ENCODE measurements around the gene LAMTOR1. TPM values are rescaled to one million over a fixed set of nuclear protein-coding genes. Genes with fewer than 3 reads are reported as not detected.
A peak's percentile ranks its signal among the peaks of the same experiment; 100 is the strongest.

Gene LAMTOR1
- total RNA-seq, 1 donor from 2014 or later: 201 TPM

DNA sequence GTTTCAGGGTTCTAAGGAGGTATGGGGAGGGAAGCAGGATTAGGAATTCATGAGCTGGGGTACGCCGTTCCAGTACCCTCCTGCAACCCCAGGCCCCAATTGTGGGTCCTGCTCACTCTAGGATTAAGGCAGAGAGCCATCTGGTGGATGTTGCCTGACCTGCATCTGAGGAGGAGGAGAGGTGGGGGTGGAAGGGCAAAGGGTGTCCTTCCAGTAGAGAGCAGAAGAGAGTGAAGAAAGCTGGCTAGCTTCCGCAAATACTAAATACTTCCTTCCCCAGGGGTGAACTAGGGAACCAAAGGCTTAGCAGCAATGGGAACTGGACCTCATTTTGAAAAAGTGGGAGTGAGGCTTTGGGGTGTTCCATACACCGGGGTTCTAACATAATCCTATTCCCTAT is 11.8 kb downstream of the LAMTOR1 start:
- Histone ChIP-seq H3K4me3 (ENCODE audit: low read depth, low read length) (no peak overlapping the region), H3K36me3 (ENCODE audit: control insufficient read depth, insufficient read depth, low read length) (peaks cover 4% of the 10 kb centered on the region), H3K27me3 (ENCODE audit: control insufficient read depth, insufficient read depth, low read length) (no peaks in the 10 kb centered on the region)
- TF ChIP-seq, protein P1, sequence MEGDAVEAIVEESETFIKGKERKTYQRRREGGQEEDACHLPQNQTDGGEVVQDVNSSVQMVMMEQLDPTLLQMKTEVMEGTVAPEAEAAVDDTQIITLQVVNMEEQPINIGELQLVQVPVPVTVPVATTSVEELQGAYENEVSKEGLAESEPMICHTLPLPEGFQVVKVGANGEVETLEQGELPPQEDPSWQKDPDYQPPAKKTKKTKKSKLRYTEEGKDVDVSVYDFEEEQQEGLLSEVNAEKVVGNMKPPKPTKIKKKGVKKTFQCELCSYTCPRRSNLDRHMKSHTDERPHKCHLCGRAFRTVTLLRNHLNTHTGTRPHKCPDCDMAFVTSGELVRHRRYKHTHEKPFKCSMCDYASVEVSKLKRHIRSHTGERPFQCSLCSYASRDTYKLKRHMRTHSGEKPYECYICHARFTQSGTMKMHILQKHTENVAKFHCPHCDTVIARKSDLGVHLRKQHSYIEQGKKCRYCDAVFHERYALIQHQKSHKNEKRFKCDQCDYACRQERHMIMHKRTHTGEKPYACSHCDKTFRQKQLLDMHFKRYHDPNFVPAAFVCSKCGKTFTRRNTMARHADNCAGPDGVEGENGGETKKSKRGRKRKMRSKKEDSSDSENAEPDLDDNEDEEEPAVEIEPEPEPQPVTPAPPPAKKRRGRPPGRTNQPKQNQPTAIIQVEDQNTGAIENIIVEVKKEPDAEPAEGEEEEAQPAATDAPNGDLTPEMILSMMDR (IDR thresholded peaks at IDR 0.05; ENCODE audit: insufficient read depth, low read length, poor library complexity, severe bottlenecking): peak; percentile 86
- DNase-seq (ENCODE audit: low read depth): no peak

DNA sequence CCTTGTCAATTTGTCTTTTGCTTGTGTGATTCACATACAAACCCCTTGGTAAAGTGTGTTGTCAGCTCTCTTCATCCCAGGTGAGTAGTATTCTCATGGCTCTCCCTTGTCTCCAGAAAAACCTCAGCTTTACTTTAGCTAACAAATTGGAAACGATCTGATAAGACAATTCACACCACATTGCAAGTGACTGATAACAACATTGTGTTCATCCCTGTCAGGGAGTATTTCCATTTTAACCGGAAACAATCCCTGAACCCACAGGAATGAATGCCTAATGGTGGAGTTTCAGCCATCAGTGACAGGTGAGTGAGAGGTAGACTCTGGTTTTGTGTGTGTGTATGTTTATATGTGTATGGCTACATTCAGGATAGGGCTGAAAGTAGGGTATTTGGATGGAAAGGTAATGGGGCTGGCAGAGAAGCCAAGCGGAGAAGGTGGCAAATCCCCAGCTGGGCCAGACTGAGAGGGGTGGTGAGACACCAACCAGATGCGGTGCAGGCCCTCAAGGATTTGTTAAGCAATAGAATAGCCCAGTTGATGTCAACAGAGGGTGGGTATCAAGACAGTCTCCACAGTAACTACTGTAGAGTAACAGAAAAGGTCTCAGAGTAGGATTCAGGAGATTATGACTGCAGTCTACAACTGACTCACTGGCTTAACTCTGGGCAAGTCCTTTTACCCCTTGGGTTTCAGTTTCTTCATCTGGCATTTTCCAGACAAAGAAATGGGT is 14.9 kb downstream of the LAMTOR1 start:
- no peak for DNase-seq (ENCODE audit: low read depth)
- TF ChIP-seq, protein P1 (IDR thresholded peaks at IDR 0.05; ENCODE audit: insufficient read depth, low read length, poor library complexity, severe bottlenecking): no peak
- Histone ChIP-seq H3K27me3 (ENCODE audit: control insufficient read depth, insufficient read depth, low read length) (no peaks in the 10 kb centered on the region), H3K36me3 (ENCODE audit: control insufficient read depth, insufficient read depth, low read length) (no peaks in the 10 kb centered on the region), H3K4me3 (ENCODE audit: low read depth, low read length) (no peak overlapping the region)

DNA sequence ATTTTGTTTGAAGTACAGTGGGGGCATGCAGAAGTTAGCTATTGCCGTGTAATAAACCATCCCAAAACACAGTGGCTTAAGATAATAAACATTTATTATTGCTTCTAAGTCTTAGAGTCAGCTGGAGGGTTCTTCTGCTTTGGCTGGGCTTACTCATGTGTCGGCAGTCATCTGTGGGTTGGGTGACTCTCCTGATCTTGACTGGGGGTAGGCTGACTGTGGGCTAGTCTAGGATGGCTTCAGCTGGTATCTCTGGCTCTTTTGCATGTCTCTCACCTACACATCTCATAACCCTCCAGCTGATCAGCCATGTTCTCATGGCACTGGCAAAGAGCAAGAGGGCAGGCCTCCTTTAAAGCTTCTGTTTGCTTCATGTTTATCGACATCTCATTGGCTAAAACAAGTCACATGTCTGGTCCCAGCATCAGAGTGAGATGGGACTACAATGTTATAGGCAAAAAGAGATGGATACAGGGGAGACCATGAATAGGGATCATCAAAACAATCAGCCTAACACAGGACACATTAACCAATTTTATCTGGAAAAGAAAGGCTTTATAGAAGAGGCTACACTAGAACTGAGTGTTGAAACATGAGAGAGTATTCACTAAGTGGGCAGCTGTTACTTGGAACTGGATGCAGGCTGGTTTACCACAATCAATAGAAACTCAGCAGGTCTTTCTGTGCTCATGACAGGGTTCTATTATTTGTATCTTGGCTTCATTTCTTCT is 17.3 kb downstream of the LAMTOR1 start:
- no peaks in the 10 kb centered on the region for H3K27me3 ChIP-seq (ENCODE audit: control insufficient read depth, insufficient read depth, low read length)
- H3K36me3 ChIP-seq (ENCODE audit: control insufficient read depth, insufficient read depth, low read length): no peaks in the 10 kb centered on the region
- no peak overlapping the region for H3K4me3 ChIP-seq (ENCODE audit: low read depth, low read length)
- TF ChIP-seq, protein P1 (IDR thresholded peaks at IDR 0.05; ENCODE audit: insufficient read depth, low read length, poor library complexity, severe bottlenecking): no peak
- DNase-seq (ENCODE audit: low read depth): no peak

DNA sequence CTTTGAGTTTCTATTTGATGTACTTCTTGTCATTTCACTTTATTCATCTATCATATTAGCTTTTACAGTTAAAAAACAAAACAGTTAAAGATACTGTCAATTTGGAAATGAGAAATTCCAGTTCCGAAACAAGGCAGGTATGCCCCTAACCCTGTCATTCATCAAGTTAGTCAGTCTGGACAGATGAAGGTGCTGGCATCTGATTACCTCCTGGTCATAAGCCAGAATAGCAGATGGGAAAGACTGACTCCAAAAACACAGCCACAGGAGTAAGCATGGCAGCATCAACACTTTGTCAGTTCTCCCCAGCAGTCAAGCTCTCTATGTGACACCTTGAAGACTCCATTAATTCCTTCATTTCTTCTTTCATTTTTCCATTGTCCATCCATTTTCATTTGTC is 18.1 kb downstream of the LAMTOR1 start:
- H3K27me3 ChIP-seq (ENCODE audit: control insufficient read depth, insufficient read depth, low read length): no peaks in the 10 kb centered on the region
- no peak for DNase-seq (ENCODE audit: low read depth)
- no peaks in the 10 kb centered on the region for H3K36me3 ChIP-seq (ENCODE audit: control insufficient read depth, insufficient read depth, low read length)
- H3K4me3 ChIP-seq (ENCODE audit: low read depth, low read length): no peak overlapping the region
- TF ChIP-seq, protein P1 (IDR thresholded peaks at IDR 0.05; ENCODE audit: insufficient read depth, low read length, poor library complexity, severe bottlenecking): no peak

DNA sequence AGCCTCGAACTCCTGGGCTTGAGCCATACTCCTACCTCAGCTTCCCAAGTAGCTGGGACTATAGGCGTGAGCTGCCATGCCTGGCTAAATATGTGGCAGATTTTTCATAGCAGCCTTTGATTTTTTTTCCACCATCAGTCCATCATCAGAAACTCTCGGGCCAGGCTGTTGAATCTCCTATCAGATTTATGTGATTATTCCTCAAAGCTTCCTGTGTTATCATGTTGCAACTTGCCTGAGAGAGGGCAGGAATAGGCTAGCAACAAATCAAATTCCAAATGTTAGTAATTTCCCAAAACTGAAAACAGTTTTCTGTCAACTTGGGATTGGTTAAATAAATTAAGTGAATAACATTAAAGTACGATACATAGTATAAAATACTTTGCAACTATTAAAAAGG is 19.0 kb downstream of the LAMTOR1 start:
- Histone ChIP-seq H3K27me3 (ENCODE audit: control insufficient read depth, insufficient read depth, low read length) (no peaks in the 10 kb centered on the region), H3K36me3 (ENCODE audit: control insufficient read depth, insufficient read depth, low read length) (no peaks in the 10 kb centered on the region), H3K4me3 (ENCODE audit: low read depth, low read length) (no peak overlapping the region)
- TF ChIP-seq, protein P1 (IDR thresholded peaks at IDR 0.05; ENCODE audit: insufficient read depth, low read length, poor library complexity, severe bottlenecking): no peak
- no peak for DNase-seq (ENCODE audit: low read depth)
